C4-2B (cell line): ENCODE results near the gene PTPRB.

ENCODE experiments used
- ZFX ChIP-seq: fragments of 450-650 bp; IDR thresholded peaks from 2 replicates; pipeline ENCODE4 v1.6.1; 2017
- TF ChIP-seq, protein P1 (sequence below): fragments of 450-650 bp; conservative IDR thresholded peaks from 2 replicates; pipeline ENCODE4 v1.5.1; 2017; ENCODE audit warnings: mild to moderate bottlenecking

DNA sequence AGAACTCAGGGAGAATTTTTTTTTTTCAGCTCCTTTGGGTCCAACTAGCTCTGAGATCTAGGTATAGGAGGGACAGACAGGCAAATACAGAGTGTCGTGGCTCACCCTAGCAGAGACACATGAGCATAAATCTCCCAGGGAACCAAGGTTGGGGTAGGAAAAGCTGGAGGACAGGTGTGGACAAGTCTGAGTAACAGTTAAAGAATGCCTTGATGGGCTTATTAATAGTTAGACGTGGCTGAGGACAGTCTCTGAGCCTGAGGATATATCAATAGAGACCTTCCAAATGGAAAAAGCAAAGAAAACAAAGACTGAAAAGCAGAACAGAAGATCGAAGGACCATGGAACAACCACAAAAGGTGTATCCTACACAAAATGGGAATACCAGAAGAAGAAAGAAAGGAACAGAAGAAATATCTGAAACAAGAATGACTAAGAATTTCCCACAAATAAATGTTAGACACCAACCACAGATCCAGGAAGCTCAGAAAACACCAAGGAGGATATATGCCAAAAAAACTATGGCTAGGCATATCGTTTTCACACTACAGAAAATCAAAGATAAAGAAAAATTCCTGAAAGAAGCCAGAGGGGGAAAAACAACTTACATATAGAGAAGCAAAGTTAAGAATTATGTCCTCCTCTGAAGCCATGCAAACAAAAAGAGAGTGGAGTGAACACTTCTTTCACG lies 80.9 kb downstream of the PTPRB start:
- TF ChIP-seq, protein P1, sequence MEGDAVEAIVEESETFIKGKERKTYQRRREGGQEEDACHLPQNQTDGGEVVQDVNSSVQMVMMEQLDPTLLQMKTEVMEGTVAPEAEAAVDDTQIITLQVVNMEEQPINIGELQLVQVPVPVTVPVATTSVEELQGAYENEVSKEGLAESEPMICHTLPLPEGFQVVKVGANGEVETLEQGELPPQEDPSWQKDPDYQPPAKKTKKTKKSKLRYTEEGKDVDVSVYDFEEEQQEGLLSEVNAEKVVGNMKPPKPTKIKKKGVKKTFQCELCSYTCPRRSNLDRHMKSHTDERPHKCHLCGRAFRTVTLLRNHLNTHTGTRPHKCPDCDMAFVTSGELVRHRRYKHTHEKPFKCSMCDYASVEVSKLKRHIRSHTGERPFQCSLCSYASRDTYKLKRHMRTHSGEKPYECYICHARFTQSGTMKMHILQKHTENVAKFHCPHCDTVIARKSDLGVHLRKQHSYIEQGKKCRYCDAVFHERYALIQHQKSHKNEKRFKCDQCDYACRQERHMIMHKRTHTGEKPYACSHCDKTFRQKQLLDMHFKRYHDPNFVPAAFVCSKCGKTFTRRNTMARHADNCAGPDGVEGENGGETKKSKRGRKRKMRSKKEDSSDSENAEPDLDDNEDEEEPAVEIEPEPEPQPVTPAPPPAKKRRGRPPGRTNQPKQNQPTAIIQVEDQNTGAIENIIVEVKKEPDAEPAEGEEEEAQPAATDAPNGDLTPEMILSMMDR, result no peak
- no peak for TF ChIP-seq ZFX
